Mammary epithelial cell (primary cell): Measurements from ENCODE around the gene TEKT5.

ENCODE experiments used
- EZH2 ChIP-seq: IDR thresholded peaks from 2 replicates; pipeline ENCODE4 v1.6.1; 2012; ENCODE audit warnings: low read length, inconsistent platforms, borderline replicate concordance
- TF ChIP-seq, protein P1 (sequence below), 2 donors: IDR thresholded peaks in 1 of 2; conservative IDR thresholded peaks in 1 of 2; 2 replicates each; pipeline ENCODE4 v1.5.1; 2011 to 2012; ENCODE audit warnings: inconsistent platforms in 2 of 2, low read length in 2 of 2, mild to moderate bottlenecking in 2 of 2, control low read depth in 1 of 2, low read depth in 1 of 2; ENCODE audit not compliant: insufficient read depth in 1 of 2; ENCODE audit errors: extremely low read depth in 1 of 2

DNA sequence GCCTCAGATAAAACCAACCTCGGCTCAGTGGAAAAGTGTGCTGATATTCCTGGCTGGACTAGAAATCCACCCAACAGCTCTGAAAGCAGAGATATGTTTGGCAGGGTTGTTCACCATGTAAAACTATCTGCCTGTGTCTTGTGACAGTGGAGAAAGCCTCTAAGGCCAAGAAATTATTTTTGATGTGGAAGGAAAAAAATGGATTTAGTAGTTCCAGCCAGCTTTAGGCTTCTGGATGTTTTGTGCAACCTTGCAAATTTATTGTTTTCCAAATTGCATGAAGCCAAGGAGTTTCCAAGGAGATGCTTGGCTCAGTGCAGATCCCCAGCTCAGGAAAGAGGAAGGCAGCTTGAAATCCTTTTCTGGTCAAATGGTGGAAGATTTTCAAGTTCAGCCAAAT is 31.6 kb downstream of the TEKT5 start:
- TF ChIP-seq, protein P1, sequence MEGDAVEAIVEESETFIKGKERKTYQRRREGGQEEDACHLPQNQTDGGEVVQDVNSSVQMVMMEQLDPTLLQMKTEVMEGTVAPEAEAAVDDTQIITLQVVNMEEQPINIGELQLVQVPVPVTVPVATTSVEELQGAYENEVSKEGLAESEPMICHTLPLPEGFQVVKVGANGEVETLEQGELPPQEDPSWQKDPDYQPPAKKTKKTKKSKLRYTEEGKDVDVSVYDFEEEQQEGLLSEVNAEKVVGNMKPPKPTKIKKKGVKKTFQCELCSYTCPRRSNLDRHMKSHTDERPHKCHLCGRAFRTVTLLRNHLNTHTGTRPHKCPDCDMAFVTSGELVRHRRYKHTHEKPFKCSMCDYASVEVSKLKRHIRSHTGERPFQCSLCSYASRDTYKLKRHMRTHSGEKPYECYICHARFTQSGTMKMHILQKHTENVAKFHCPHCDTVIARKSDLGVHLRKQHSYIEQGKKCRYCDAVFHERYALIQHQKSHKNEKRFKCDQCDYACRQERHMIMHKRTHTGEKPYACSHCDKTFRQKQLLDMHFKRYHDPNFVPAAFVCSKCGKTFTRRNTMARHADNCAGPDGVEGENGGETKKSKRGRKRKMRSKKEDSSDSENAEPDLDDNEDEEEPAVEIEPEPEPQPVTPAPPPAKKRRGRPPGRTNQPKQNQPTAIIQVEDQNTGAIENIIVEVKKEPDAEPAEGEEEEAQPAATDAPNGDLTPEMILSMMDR (conservative IDR thresholded peaks at IDR 0.05 in 1 of 2, IDR thresholded peaks at IDR 0.05 in 1 of 2; ENCODE audit: extremely low read depth in 1 of 2, insufficient read depth in 1 of 2, low read depth in 1 of 2, low read length in 2 of 2) = no peak
- TF ChIP-seq EZH2 = no peak
